ENCODE data around the gene OSGIN1. TPM values are rescaled to one million over a fixed set of nuclear protein-coding genes. Genes with fewer than 3 reads are reported as not detected.

Gene OSGIN1
- total RNA-seq, 1 donor from 2014 or later, result 19.0 TPM

DNA sequence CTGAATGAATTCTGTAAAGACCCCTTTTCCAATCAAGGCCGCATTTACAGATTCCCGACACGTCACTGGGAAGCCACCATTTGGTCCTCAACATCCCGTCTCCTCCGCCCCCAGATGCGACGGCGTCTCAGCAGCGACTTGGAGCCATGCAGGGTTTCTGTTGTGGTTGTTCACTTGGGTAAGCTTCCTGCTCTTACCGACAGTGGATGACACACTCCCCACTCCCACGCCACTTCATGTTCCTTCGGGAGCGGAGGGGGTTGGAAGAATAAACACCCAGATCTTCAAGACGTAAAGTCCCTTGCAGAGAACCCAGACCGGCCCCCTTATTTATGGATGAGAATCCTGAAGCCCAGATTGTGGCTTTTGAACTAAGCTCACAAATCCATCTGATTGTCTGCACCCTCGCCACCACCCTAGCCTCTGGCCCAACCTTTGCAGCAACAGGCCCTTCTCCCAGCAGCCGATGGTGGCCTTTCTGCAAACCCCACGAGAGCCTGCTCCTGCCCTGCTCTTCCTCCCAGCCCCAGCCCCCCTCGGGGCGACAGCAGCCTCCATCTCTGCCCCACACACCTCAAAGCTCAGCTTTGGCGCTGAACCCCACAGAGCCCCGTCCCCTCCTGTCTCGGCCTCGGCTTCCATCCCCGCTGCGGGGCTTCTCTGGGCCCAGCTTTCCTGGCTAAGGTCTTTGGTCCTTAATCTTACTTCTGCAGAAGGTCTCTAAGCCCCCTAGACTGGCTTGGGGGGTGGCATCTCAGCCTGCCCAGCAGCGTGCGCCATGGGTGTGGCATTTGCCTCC is 19.0 kb upstream of the OSGIN1 start:
- Histone ChIP-seq H3K4me1 (no peaks in the 10 kb centered on the region), H3K27me3 (no peaks in the 10 kb centered on the region), H3K27ac (no peak overlapping the region), H3K4me3 (no peak overlapping the region), H3K36me3 (no peaks in the 10 kb centered on the region), H3K9me3 (no peaks in the 10 kb centered on the region)
- TF ChIP-seq, protein P1, sequence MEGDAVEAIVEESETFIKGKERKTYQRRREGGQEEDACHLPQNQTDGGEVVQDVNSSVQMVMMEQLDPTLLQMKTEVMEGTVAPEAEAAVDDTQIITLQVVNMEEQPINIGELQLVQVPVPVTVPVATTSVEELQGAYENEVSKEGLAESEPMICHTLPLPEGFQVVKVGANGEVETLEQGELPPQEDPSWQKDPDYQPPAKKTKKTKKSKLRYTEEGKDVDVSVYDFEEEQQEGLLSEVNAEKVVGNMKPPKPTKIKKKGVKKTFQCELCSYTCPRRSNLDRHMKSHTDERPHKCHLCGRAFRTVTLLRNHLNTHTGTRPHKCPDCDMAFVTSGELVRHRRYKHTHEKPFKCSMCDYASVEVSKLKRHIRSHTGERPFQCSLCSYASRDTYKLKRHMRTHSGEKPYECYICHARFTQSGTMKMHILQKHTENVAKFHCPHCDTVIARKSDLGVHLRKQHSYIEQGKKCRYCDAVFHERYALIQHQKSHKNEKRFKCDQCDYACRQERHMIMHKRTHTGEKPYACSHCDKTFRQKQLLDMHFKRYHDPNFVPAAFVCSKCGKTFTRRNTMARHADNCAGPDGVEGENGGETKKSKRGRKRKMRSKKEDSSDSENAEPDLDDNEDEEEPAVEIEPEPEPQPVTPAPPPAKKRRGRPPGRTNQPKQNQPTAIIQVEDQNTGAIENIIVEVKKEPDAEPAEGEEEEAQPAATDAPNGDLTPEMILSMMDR (IDR thresholded peaks at IDR 0.05), result no peak
- ATAC-seq (no peak), DNase-seq (no peak)
- intact Hi-C loops (cut with DNase I), result no loop called here

DNA sequence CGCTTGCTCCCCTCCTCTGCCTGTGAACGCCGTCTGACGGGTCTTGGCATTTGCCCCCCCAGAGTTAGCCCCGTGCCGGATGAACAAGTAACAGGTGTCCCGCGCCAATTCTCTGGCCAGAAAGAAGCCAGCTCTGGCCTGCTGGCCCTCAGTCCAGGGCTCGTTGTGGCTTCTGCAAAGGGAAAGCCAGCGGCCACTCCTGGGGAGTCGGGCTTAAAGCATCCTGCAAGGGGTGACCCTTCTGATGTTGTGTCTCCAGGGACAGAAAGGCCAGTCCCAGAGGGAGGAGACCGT is 18.4 kb upstream of the OSGIN1 start:
- Histone ChIP-seq H3K36me3 (no peaks in the 10 kb centered on the region), H3K9me3 (no peaks in the 10 kb centered on the region), H3K27ac (no peak overlapping the region), H3K4me3 (no peak overlapping the region), H3K4me1 (no peaks in the 10 kb centered on the region), H3K27me3 (no peaks in the 10 kb centered on the region)
- no peak for ATAC-seq
- intact Hi-C loops (cut with DNase I), result no loop called here
- no peak for DNase-seq
- TF ChIP-seq, protein P1 (IDR thresholded peaks at IDR 0.05), result no peak

DNA sequence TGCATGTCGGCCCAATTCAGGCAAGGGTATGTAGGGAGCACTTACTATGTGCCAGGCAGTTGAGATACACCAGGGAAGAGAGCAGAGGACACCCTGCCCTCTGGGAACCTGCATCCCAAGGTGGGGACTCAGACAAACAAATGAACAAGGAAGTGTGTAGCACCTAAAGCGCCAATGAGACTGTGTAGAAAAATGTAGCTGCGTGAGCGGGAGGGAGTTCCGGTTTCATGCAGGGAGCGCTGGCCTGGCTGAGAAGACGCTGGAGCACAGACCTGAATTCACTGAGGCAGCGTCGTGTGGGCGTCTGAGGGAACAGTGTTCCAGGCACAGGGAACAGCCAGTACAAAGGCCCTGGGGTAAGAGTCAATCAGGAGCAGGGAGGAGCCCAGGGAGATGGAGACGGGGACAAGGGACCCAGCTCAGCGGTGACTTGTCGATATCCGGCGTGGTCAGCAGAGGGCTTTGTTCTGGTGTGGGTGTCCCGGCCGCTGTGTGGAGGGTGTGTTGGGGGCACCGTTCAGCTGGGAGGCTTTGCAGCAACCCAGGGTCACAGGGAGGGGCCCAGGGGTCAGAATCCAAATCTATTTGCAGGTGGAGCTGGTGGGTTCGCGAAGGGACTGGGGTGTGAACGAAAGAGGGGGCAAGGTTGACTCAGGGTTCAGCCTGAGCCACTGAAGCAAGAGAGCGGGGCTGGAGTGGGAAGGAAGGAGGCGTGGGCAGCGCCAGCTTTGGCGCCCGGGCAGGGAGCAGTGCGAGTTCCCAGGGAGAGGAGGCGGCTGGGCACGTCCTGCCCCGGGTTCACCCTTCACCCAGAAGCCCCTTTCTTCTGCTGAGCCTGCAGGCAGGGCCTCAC is 17.8 kb upstream of the OSGIN1 start:
- TF ChIP-seq, protein P1 (IDR thresholded peaks at IDR 0.05), result no peak
- Histone ChIP-seq H3K27ac (no peak overlapping the region), H3K4me1 (no peaks in the 10 kb centered on the region), H3K27me3 (no peaks in the 10 kb centered on the region), H3K36me3 (no peaks in the 10 kb centered on the region), H3K9me3 (no peaks in the 10 kb centered on the region), H3K4me3 (no peak overlapping the region)
- intact Hi-C loops (cut with DNase I), result no loop called here
- ATAC-seq (no peak), DNase-seq (no peak)

DNA sequence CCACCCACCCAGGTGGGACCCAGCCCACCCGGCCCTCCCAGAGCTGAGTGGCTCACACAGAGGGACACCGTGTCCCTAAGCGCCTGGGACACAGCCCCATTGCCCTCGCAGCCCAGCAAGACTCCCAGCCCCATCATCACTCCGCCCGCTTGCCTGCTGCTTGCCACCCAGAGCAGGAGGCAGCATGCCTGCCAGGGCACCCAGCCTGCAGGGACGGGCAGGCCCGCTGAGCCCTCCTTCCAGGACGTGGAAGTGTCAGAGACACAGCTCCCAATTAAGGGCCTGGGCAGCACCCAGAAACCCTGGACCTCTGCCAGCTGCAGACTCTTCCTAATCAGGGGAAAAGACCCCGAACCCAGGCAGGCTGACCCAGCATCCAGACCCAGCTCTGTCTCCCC is 17.2 kb upstream of the OSGIN1 start:
- Histone ChIP-seq H3K4me1 (no peaks in the 10 kb centered on the region), H3K36me3 (no peaks in the 10 kb centered on the region)
- no peak for ATAC-seq

DNA sequence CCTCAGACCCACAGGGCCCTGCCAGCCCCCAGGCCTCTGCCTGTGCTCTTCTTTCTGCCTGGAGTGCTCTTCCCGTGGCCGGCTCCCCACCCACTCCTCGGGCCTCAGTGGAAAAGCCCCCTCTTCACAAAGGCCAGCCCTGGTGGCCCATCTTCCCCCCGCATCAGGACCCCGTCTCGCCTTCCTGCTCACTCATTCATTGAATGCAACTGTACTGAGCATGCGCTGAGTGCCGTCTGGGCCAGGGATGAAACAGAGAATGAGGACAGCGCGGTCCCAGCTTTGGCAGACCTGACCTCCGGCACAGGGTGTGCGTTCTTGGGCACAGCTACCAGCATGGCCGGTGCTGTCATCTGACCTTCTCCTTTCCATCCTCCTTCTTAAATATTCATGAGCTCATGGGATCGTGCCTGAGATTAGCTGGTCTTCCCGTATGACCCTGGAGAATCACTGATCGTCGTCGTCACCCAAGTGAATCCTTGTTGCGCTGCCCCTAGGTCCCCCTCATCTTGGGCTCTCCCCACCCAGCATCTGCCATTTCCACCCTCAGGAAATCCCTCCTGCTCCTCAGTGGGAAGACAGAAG is 16.4 kb upstream of the OSGIN1 start:
- Histone ChIP-seq H3K27ac (no peak overlapping the region), H3K27me3 (no peaks in the 10 kb centered on the region), H3K4me1 (no peaks in the 10 kb centered on the region), H3K36me3 (no peaks in the 10 kb centered on the region), H3K4me3 (no peak overlapping the region), H3K9me3 (no peaks in the 10 kb centered on the region)
- TF ChIP-seq, protein P1 (IDR thresholded peaks at IDR 0.05), result no peak
- intact Hi-C loops (cut with DNase I), result no loop called here
- no peak for DNase-seq
- no peak for ATAC-seq

More for the DNA sequence above, 17.2 kb upstream of the OSGIN1 start:
- Histone ChIP-seq H3K27me3 (no peaks in the 10 kb centered on the region), H3K4me3 (no peak overlapping the region), H3K9me3 (no peaks in the 10 kb centered on the region), H3K27ac (no peak overlapping the region)
- TF ChIP-seq, protein P1 (IDR thresholded peaks at IDR 0.05), result no peak
- intact Hi-C loops (cut with DNase I), result no loop called here
- no peak for DNase-seq

All from upper lobe of right lung (tissue), 1 donor.